PC-9 (cell line): ENCODE data around the gene C16orf82. TPM values are rescaled to one million over a fixed set of nuclear protein-coding genes. Genes with fewer than 3 reads are reported as not detected.

Experiments
- BruUV-seq: library from RNA; stranded (reverse); fragments of 400-500 nt; replicated peaks from 2 replicates; lab custom pipeline; 2021; lab: Mats Ljungman, UMichigan
- CTCF ChIA-PET: fragments of 300-600 bp; sonication (Branson Sonifier 250); formaldehyde crosslinking; loops from one replicate; lab custom pipeline; 2022; ENCODE audit warnings: antibody characterized with exemption; lab: Charles Lee
- POLR2A ChIA-PET: fragments of 300-600 bp; sonication (Branson Sonifier 250); formaldehyde crosslinking; loops from one replicate; lab custom pipeline; 2022; ENCODE audit warnings: antibody characterized with exemption; ENCODE audit not compliant: unreplicated experiment; lab: Charles Lee
- DNase-seq, 2 experiments: peaks; one replicate each; pipeline versions ENCODE4 v3.0.0 to v3.0.0-alpha.2; 2015 to 2022; ENCODE audit warnings: mixed read lengths in 1 of 2
- H2AFZ ChIP-seq: fragments of 200-600 bp; sonication (generic); 2 replicates; pipeline ENCODE4 v1.8.1; 2017; ENCODE audit warnings: antibody characterized with exemption
- H3F3A ChIP-seq: fragments of 200-600 bp; sonication (generic); 2 replicates; pipeline ENCODE4 v1.8.1; 2017; ENCODE audit warnings: antibody characterized with exemption, mild to moderate bottlenecking, low read depth; ENCODE audit not compliant: insufficient read depth
- H3K27ac ChIP-seq: fragments of 200-600 bp; sonication (generic); 2 replicates; pipeline ENCODE4 v1.6.1; 2016; ENCODE audit warnings: mixed run types
- H3K27me3 ChIP-seq: fragments of 200-600 bp; sonication (generic); 2 replicates; pipeline ENCODE4 v1.6.1; 2016; ENCODE audit warnings: low read depth, mixed run types; ENCODE audit not compliant: insufficient read depth
- H3K36me3 ChIP-seq: fragments of 200-600 bp; sonication (generic); 2 replicates; pipeline ENCODE4 v1.6.1; 2016; ENCODE audit warnings: low read depth, mixed run types
- H3K4me1 ChIP-seq: fragments of 200-600 bp; sonication (generic); replicated peaks from 2 replicates; pipeline ENCODE4 v1.6.1; 2016; ENCODE audit warnings: mixed run types; ENCODE audit not compliant: insufficient read depth
- H3K4me2 ChIP-seq: fragments of 200-600 bp; sonication (generic); 2 replicates; pipeline ENCODE4 v1.6.1; 2017; ENCODE audit warnings: mixed run types
- H3K4me3 ChIP-seq: fragments of 200-600 bp; sonication (generic); 2 replicates; pipeline ENCODE4 v1.6.1; 2016; ENCODE audit warnings: mixed run types
- H3K79me2 ChIP-seq: fragments of 200-600 bp; sonication (generic); 2 replicates; pipeline ENCODE4 v1.6.1; 2017; ENCODE audit warnings: low read depth, mixed run types
- H3K9me2 ChIP-seq: fragments of 200-600 bp; sonication (generic); 2 replicates; pipeline ENCODE4 v1.8.1; 2017; ENCODE audit warnings: mild to moderate bottlenecking; ENCODE audit not compliant: insufficient read depth
- H3K9me3 ChIP-seq: fragments of 200-600 bp; sonication (generic); 2 replicates; pipeline ENCODE4 v1.8.1; 2016; ENCODE audit warnings: low read depth; ENCODE audit not compliant: insufficient read depth
- H4K20me1 ChIP-seq: fragments of 200-600 bp; sonication (generic); 2 replicates; pipeline ENCODE4 v1.8.1; 2017; ENCODE audit not compliant: insufficient read depth
- EZH2 ChIP-seq: fragments of 200-600 bp; sonication (generic); IDR thresholded peaks from 2 replicates; pipeline ENCODE4 v1.8.0; 2017; ENCODE audit warnings: antibody characterized with exemption, low read depth
- intact Hi-C: fragments of 100-400 bp; cut with micrococcal nuclease; formaldehyde crosslinking; loops from one replicate; pipeline ENCODE4 v1.10.0; 2022; ENCODE audit not compliant: unreplicated experiment
- total RNA-seq: library from RNA; stranded (reverse); gene quantifications from 2 replicates; pipeline ENCODE4 v1.2.3, GENCODE V29; 2021
- TF ChIP-seq, protein P1 (sequence below): fragments of 200-600 bp; sonication (generic); conservative IDR thresholded peaks from 2 replicates; pipeline ENCODE4 v1.6.1; 2017; ENCODE audit warnings: mixed run types, antibody characterized with exemption, mild to moderate bottlenecking, moderate library complexity

Gene C16orf82
- total RNA-seq, 1 experiment from 2014 or later, result not detected

DNA sequence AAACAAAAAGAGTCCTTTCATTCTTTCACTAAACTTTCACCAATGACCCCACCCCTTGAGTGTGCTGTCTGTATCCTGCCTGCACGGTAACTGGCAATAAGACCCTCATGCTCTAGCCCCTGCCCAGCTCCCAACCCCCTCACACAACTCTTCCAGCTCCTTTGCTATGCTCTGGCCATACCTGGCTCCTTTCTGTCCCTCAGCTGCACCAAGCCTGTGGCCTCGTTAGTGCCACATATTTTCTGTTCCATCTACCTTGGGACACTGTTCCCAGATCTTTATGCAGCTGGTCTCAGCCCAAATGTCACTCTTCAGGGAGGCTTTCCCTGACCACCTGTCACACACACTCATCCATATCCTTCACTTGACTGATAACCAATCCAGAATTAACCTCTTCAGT, 47.3 kb downstream of the C16orf82 start:
- Histone ChIP-seq H3K36me3 (no peaks in the 10 kb centered on the region), H2AFZ (no peak overlapping the region), H3F3A (no peaks in the 10 kb centered on the region), H3K4me3 (no peak overlapping the region), H3K4me2 (no peak overlapping the region), H3K27ac (no peak overlapping the region), H3K4me1 (no peaks in the 10 kb centered on the region), H3K79me2 (no peaks in the 10 kb centered on the region), H3K27me3 (peaks cover 83% of the 10 kb centered on the region), H3K9me3 (no peaks in the 10 kb centered on the region), H3K9me2 (no peaks in the 10 kb centered on the region), H4K20me1 (no peaks in the 10 kb centered on the region)
- BruUV-seq, result no TSS peak
- POLR2A ChIA-PET, result no interaction called here
- TF ChIP-seq EZH2, result no peak
- TF ChIP-seq, protein P1, sequence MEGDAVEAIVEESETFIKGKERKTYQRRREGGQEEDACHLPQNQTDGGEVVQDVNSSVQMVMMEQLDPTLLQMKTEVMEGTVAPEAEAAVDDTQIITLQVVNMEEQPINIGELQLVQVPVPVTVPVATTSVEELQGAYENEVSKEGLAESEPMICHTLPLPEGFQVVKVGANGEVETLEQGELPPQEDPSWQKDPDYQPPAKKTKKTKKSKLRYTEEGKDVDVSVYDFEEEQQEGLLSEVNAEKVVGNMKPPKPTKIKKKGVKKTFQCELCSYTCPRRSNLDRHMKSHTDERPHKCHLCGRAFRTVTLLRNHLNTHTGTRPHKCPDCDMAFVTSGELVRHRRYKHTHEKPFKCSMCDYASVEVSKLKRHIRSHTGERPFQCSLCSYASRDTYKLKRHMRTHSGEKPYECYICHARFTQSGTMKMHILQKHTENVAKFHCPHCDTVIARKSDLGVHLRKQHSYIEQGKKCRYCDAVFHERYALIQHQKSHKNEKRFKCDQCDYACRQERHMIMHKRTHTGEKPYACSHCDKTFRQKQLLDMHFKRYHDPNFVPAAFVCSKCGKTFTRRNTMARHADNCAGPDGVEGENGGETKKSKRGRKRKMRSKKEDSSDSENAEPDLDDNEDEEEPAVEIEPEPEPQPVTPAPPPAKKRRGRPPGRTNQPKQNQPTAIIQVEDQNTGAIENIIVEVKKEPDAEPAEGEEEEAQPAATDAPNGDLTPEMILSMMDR, result no peak
- CTCF ChIA-PET, result no interaction called here
- intact Hi-C loops, result no loop called here
- DNase-seq, result no peak

DNA sequence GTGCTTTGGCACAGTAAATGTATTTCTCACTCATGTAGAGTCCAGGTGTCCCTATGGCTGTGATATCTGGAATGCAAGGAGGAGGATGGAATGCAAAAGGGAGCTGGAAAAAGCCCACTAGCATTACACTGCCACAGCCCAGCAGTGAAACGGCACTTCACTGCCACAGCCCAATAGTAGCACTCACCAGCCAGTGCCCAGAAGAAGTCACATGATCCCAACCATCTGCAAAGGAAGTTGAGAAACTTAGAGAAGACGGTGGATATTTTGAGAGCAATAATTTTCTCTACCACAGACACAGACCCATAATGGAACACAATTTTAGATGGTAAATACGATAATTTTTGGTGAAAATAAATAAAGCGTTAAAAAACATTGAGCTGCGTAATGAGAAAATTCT, 51.8 kb downstream of the C16orf82 start:
- CTCF ChIA-PET, result interaction anchor here (0.6 kb wide), 1 partner anchor 125 kb away, joined by 4 read pairs; no protein-coding TSS in a partner anchor
- no TSS peak for BruUV-seq
- no peaks in the 10 kb centered on the region for H4K20me1 ChIP-seq
- no peak overlapping the region for H3K4me3 ChIP-seq
- H3K79me2 ChIP-seq, result no peaks in the 10 kb centered on the region
- no peaks in the 10 kb centered on the region for H3K36me3 ChIP-seq
- H3K4me2 ChIP-seq, result no peak overlapping the region
- H3K9me2 ChIP-seq, result no peaks in the 10 kb centered on the region
- H3K4me1 ChIP-seq, result no peaks in the 10 kb centered on the region
- no peaks in the 10 kb centered on the region for H3K9me3 ChIP-seq
- POLR2A ChIA-PET, result no interaction called here
- peaks cover 85% of the 10 kb centered on the region for H3K27me3 ChIP-seq
- no peaks in the 10 kb centered on the region for H3F3A ChIP-seq
- no peak overlapping the region for H2AFZ ChIP-seq
- intact Hi-C loops, result no loop called here
- TF ChIP-seq, protein P1, result no peak
- no peak for TF ChIP-seq EZH2
- H3K27ac ChIP-seq, result no peak overlapping the region
- no peak for DNase-seq

Other genes starting within 250 kb of the C16orf82 start
- gene KDM8, start 136.6 kb downstream of the C16orf82 start, total RNA-seq, result 5.1 and 7.2 TPM in 2 replicates
- gene NSMCE1, start 201.8 kb downstream of the C16orf82 start, total RNA-seq, result 114 and 121 TPM in 2 replicates
- 65.3 and 76.5 TPM in 2 replicates for gene IL4R, start 247.0 kb downstream of the C16orf82 start, total RNA-seq